HEK293 (cell line): ENCODE measurements around the gene MINPP1.
A peak's percentile ranks its signal among the peaks of the same experiment; 100 is the strongest.

Experiments
- CTCF ChIA-PET: fragments of 350-600 bp; formaldehyde crosslinking; extraction: SDS; loops from one replicate; lab custom pipeline; 2021; ENCODE audit warnings: antibody characterized with exemption; lab: Yijun Ruan, JAX
- POLR2A ChIA-PET: fragments of 300-600 bp; formaldehyde crosslinking; extraction: SDS; loops from one replicate; lab custom pipeline; 2020; ENCODE audit warnings: antibody characterized with exemption, inconsistent platforms; lab: Yijun Ruan, JAX
- H3K27ac ChIP-seq: fragments of 200-500 bp; sonication (Bioruptor generic); 2 replicates; pipeline ENCODE4 v1.5.1; 2014; ENCODE audit warnings: low read depth, low read length, control low read depth, inconsistent platforms; ENCODE audit errors: extremely low read depth
- H3K36me3 ChIP-seq, 2 experiments: fragments of 200-500 bp in 1 of 2; sonication (Bioruptor generic) in 1 of 2; 1 replicate in 1 of 2; 2 replicates in 1 of 2; pipeline ENCODE4 v1.5.1; 2014 to 2017; ENCODE audit warnings: inconsistent platforms in 2 of 2, low read length in 2 of 2; ENCODE audit not compliant: control insufficient read depth in 2 of 2, insufficient read depth in 1 of 2
- H3K4me1 ChIP-seq: fragments of 200-500 bp; sonication (Bioruptor generic); 2 replicates; pipeline ENCODE4 v1.5.1; 2014; ENCODE audit warnings: mild to moderate bottlenecking, low read length, inconsistent platforms; ENCODE audit not compliant: control insufficient read depth, insufficient read depth
- H3K4me3 ChIP-seq: 2 replicates; pipeline ENCODE4 v1.5.1; 2011; ENCODE audit warnings: low read depth, mild to moderate bottlenecking, control low read depth, low read length, moderate library complexity
- H3K9me3 ChIP-seq: fragments of 200-500 bp; sonication (Bioruptor generic); 2 replicates; pipeline ENCODE4 v1.5.1; 2014; ENCODE audit warnings: low read depth, low read length, inconsistent platforms; ENCODE audit not compliant: control insufficient read depth, insufficient read depth
- OVOL3 ChIP-seq: fragments of 450-650 bp; formaldehyde crosslinking; IDR thresholded peaks from 2 replicates; pipeline ENCODE4 v1.5.1; 2016; ENCODE audit warnings: missing biosample characterization, missing genetic modification characterization
- PRDM1 ChIP-seq: fragments of 450-650 bp; formaldehyde crosslinking; IDR thresholded peaks from 2 replicates; pipeline ENCODE4; 2016; ENCODE audit warnings: missing biosample characterization, missing genetic modification characterization
- ZBTB1 ChIP-seq: fragments of 450-650 bp; formaldehyde crosslinking; IDR thresholded peaks from 2 replicates; pipeline ENCODE4 v1.5.1; 2016; ENCODE audit warnings: missing biosample characterization, missing genetic modification characterization
- ZNF133 ChIP-seq: fragments of 450-650 bp; formaldehyde crosslinking; IDR thresholded peaks from 2 replicates; pipeline ENCODE4 v1.5.1; 2016; ENCODE audit warnings: missing biosample characterization, missing genetic modification characterization
- ZNF2 ChIP-seq: fragments of 450-650 bp; formaldehyde crosslinking; IDR thresholded peaks from 2 replicates; pipeline ENCODE4 v1.5.1; 2016; ENCODE audit warnings: missing biosample characterization, missing genetic modification characterization
- ZNF274 ChIP-seq, 2 experiments: fragments of 200-500 bp in 1 of 2; fragments of 450-650 bp in 1 of 2; sonication (Bioruptor generic) in 1 of 2; formaldehyde crosslinking in 1 of 2; IDR thresholded peaks; 2 replicates each; pipeline versions ENCODE4 v1.5.1 to v1.6.1; 2014 to 2016; ENCODE audit warnings: borderline replicate concordance in 1 of 2, inconsistent platforms in 1 of 2, low read length in 1 of 2, missing biosample characterization in 1 of 2, missing genetic modification characterization in 1 of 2
- ZNF354C ChIP-seq: fragments of 450-650 bp; formaldehyde crosslinking; IDR thresholded peaks from 2 replicates; pipeline ENCODE4 v1.5.1; 2016; ENCODE audit warnings: missing biosample characterization, missing genetic modification characterization, low read depth, borderline replicate concordance
- ZNF621 ChIP-seq: fragments of 450-650 bp; formaldehyde crosslinking; IDR thresholded peaks from 2 replicates; pipeline ENCODE4 v1.5.1; 2017; ENCODE audit warnings: missing biosample characterization, missing genetic modification characterization
- ZNF645 ChIP-seq: fragments of 450-650 bp; formaldehyde crosslinking; IDR thresholded peaks from 2 replicates; pipeline ENCODE4; 2016; ENCODE audit warnings: missing biosample characterization, missing genetic modification characterization
- TF ChIP-seq, protein P1 (sequence below): fragments of 450-650 bp; formaldehyde crosslinking; IDR thresholded peaks from 2 replicates; pipeline ENCODE4 v1.5.1; 2016; ENCODE audit warnings: missing biosample characterization, missing genetic modification characterization
- TF ChIP-seq, protein P2 (sequence below): fragments of 450-650 bp; formaldehyde crosslinking; IDR thresholded peaks from 2 replicates; pipeline ENCODE4 v1.5.1; 2016; ENCODE audit warnings: missing biosample characterization, missing genetic modification characterization, borderline replicate concordance
- TF ChIP-seq, protein P3 (sequence below): fragments of 450-650 bp; formaldehyde crosslinking; IDR thresholded peaks from 2 replicates; pipeline ENCODE4 v1.5.1; 2016; ENCODE audit warnings: missing biosample characterization, missing genetic modification characterization, borderline replicate concordance

Gene MINPP1

DNA sequence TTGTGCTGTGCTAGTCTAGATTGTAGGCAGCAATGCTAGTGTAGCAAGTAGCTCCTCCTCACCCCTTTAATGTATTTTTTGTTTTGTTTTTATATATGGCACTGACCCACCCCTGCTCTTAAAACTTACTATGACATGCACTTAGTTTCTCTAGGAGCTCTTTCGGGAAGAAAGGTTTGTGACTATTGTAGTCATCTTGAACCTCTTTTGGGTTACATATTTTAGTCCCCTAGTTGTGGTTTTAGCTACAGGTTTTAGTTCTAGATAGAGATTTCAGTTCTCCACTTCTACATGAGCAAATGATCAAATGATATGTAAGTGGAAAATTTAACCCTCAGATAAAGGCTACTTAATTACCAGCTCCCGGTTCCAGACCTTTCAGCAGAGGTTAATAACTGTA, 14.9 kb downstream of the MINPP1 start:
- POLR2A ChIA-PET: no interaction called here
- Histone ChIP-seq H3K4me3 (no peak overlapping the region), H3K9me3 (no peaks in the 10 kb centered on the region), H3K27ac (no peak overlapping the region), H3K36me3 (peaks cover 25 to 50% of the 10 kb centered on the region in 2 experiments), H3K4me1 (no peaks in the 10 kb centered on the region)
- TF ChIP-seq ZNF2 (tag by site-specific recombination) (no peak), OVOL3 (tag by site-specific recombination) (no peak)
- TF ChIP-seq, protein P1, sequence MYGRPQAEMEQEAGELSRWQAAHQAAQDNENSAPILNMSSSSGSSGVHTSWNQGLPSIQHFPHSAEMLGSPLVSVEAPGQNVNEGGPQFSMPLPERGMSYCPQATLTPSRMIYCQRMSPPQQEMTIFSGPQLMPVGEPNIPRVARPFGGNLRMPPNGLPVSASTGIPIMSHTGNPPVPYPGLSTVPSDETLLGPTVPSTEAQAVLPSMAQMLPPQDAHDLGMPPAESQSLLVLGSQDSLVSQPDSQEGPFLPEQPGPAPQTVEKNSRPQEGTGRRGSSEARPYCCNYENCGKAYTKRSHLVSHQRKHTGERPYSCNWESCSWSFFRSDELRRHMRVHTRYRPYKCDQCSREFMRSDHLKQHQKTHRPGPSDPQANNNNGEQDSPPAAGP (tag by site-specific recombination): no peak
- CTCF ChIA-PET: interaction anchor here (0.8 kb wide), 1 partner anchor 13 kb away, joined by 3 read pairs; no protein-coding TSS in a partner anchor

GRCh38 chr10:87523731-87524130, 19.0 kb downstream of the MINPP1 start:
- H3K9me3 ChIP-seq: no peaks in the 10 kb centered on the region
- H3K27ac ChIP-seq: no peak overlapping the region
- no peak for TF ChIP-seq ZNF133 (tag by site-specific recombination)
- TF ChIP-seq ZBTB1 (tag by site-specific recombination): no peak
- ChIA-PET CTCF (interaction anchor here (0.6 to 1.7 kb wide), 4 partner anchors 19 to 249 kb away, joined by 3 to 5 read pairs (median 4); partner anchors contain the start of gene MINPP1), POLR2A (no interaction called here)
- H3K4me3 ChIP-seq: no peak overlapping the region
- H3K36me3 ChIP-seq: peaks cover 11 to 44% of the 10 kb centered on the region in 2 experiments
- no peaks in the 10 kb centered on the region for H3K4me1 ChIP-seq

DNA sequence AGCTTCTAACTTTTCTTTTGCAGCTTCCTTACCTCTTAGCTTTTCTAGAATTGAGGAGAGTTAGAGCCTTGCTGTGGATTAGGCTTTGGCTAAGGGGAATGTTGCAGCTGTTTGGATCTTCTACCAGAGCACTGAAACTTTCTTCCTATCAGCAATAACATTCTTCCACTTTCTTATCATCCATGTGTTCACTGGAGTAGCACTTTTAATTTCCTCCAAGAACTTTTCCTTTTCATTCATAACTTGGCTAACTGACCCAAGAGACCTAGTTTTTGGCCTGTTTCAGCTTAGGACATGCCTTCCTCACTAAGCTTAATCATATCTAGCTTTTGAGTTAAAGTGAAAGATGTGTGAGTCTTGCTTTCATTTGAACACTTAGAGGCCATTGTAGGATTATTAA, 19.6 kb downstream of the MINPP1 start:
- Histone ChIP-seq H3K4me3 (no peak overlapping the region), H3K27ac (no peak overlapping the region), H3K4me1 (no peaks in the 10 kb centered on the region), H3K36me3 (peaks cover 11 to 39% of the 10 kb centered on the region in 2 experiments), H3K9me3 (no peaks in the 10 kb centered on the region)
- ChIA-PET CTCF (interaction anchor here (0.6 to 1.7 kb wide), 2 partner anchors 20 to 177 kb away, joined by 4 to 5 read pairs; partner anchors contain the start of gene MINPP1), POLR2A (no interaction called here)
- no peak for TF ChIP-seq ZNF274 (IDR thresholded peaks at IDR 0.05; ENCODE audit: low read length)
- TF ChIP-seq ZNF274 (tag by site-specific recombination; IDR thresholded peaks at IDR 0.05; ENCODE audit: borderline replicate concordance): no peak
- no peak for TF ChIP-seq ZNF621 (tag by site-specific recombination)
- TF ChIP-seq, protein P2, sequence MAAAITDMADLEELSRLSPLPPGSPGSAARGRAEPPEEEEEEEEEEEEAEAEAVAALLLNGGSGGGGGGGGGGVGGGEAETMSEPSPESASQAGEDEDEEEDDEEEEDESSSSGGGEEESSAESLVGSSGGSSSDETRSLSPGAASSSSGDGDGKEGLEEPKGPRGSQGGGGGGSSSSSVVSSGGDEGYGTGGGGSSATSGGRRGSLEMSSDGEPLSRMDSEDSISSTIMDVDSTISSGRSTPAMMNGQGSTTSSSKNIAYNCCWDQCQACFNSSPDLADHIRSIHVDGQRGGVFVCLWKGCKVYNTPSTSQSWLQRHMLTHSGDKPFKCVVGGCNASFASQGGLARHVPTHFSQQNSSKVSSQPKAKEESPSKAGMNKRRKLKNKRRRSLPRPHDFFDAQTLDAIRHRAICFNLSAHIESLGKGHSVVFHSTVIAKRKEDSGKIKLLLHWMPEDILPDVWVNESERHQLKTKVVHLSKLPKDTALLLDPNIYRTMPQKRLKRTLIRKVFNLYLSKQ (tag by site-specific recombination): no peak
- peak; percentile 89 for TF ChIP-seq PRDM1
- TF ChIP-seq, protein P3, sequence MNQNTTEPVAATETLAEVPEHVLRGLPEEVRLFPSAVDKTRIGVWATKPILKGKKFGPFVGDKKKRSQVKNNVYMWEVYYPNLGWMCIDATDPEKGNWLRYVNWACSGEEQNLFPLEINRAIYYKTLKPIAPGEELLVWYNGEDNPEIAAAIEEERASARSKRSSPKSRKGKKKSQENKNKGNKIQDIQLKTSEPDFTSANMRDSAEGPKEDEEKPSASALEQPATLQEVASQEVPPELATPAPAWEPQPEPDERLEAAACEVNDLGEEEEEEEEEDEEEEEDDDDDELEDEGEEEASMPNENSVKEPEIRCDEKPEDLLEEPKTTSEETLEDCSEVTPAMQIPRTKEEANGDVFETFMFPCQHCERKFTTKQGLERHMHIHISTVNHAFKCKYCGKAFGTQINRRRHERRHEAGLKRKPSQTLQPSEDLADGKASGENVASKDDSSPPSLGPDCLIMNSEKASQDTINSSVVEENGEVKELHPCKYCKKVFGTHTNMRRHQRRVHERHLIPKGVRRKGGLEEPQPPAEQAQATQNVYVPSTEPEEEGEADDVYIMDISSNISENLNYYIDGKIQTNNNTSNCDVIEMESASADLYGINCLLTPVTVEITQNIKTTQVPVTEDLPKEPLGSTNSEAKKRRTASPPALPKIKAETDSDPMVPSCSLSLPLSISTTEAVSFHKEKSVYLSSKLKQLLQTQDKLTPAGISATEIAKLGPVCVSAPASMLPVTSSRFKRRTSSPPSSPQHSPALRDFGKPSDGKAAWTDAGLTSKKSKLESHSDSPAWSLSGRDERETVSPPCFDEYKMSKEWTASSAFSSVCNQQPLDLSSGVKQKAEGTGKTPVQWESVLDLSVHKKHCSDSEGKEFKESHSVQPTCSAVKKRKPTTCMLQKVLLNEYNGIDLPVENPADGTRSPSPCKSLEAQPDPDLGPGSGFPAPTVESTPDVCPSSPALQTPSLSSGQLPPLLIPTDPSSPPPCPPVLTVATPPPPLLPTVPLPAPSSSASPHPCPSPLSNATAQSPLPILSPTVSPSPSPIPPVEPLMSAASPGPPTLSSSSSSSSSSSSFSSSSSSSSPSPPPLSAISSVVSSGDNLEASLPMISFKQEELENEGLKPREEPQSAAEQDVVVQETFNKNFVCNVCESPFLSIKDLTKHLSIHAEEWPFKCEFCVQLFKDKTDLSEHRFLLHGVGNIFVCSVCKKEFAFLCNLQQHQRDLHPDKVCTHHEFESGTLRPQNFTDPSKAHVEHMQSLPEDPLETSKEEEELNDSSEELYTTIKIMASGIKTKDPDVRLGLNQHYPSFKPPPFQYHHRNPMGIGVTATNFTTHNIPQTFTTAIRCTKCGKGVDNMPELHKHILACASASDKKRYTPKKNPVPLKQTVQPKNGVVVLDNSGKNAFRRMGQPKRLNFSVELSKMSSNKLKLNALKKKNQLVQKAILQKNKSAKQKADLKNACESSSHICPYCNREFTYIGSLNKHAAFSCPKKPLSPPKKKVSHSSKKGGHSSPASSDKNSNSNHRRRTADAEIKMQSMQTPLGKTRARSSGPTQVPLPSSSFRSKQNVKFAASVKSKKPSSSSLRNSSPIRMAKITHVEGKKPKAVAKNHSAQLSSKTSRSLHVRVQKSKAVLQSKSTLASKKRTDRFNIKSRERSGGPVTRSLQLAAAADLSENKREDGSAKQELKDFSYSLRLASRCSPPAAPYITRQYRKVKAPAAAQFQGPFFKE (tag by site-specific recombination): no peak
- TF ChIP-seq ZNF645: no peak
- TF ChIP-seq ZNF354C (tag by site-specific recombination): no peak
